K562 (cell line): ENCODE measurements around the gene CD72. TPM values are rescaled to one million over a fixed set of nuclear protein-coding genes. Genes with fewer than 3 reads are reported as not detected.

ENCODE experiments used
- ATAC-seq: fragments of 200-7000 bp; cut with Tn5 transposase; 3 replicates; pipeline ENCODE4 v1.9.1; 2020; ENCODE audit warnings: moderate library complexity
- BruUV-seq: library from RNA; stranded (reverse); fragments of 400-500 nt; replicated peaks from 2 replicates; lab custom pipeline; 2021; lab: Mats Ljungman, UMichigan
- CTCF ChIA-PET: fragments of 300-600 bp; formaldehyde crosslinking; extraction: SDS; loops from one replicate; lab custom pipeline; 2021; ENCODE audit warnings: low intra/inter-chr PET ratio; lab: Yijun Ruan, JAX
- POLR2A ChIA-PET: fragments of 300-600, 350-650 bp; sonication (Branson Sonifier 250); formaldehyde crosslinking; extraction: SDS; loops from one replicate; lab custom pipeline; 2021; ENCODE audit warnings: antibody characterized with exemption, inconsistent platforms; lab: Yijun Ruan, JAX
- DNase-seq, 4 experiments: peaks; one replicate each; pipeline versions ENCODE4 v3.0.0 to v3.0.0-alpha.2; 2011 to 2018; ENCODE audit warnings: low spot score in 3 of 4, mixed read lengths in 3 of 4; ENCODE audit errors: extremely low read depth in 1 of 4
- FAIRE-seq: peaks from 2 replicates; lab custom pipeline; 2011; peaks lifted over from hg19 to GRCh38; lab: Jason Lieb, UNC
- H2AFZ ChIP-seq: 2 replicates; pipeline ENCODE4 v1.6.0; 2011; ENCODE audit warnings: low read depth, low read length, control low read depth, inconsistent platforms
- H3K27ac ChIP-seq: fragments of 200-600 bp; 3 replicates; pipeline ENCODE4 v1.8.0; 2011; ENCODE audit warnings: low read depth, mild to moderate bottlenecking, control low read depth, inconsistent platforms, low read length, moderate library complexity, mixed read lengths; ENCODE audit errors: extremely low read depth
- H3K27me3 ChIP-seq, 2 experiments: fragments of 300-600 bp in 1 of 2; 2 replicates in 1 of 2; 3 replicates in 1 of 2; pipeline versions ENCODE4 v1.6.0 to v1.8.0; 2011; ENCODE audit warnings: inconsistent platforms in 2 of 2, low read length in 2 of 2, mild to moderate bottlenecking in 1 of 2, mixed read lengths in 1 of 2, moderate library complexity in 1 of 2; ENCODE audit not compliant: control insufficient read depth in 2 of 2, insufficient read depth in 2 of 2
- H3K36me3 ChIP-seq: fragments of 300-600 bp; 3 replicates; pipeline ENCODE4 v1.8.0; 2011; ENCODE audit warnings: mild to moderate bottlenecking, low read length, inconsistent platforms; ENCODE audit not compliant: control insufficient read depth, insufficient read depth
- H3K4me1 ChIP-seq, 2 experiments: fragments of 200-600 bp in 1 of 2; replicated peaks in 1 of 2; 2 replicates in 1 of 2; 3 replicates in 1 of 2; pipeline versions ENCODE4 v1.5.1 to v1.8.0; 2011; ENCODE audit warnings: inconsistent platforms in 2 of 2, low read length in 2 of 2, mild to moderate bottlenecking in 1 of 2, mixed read lengths in 1 of 2, moderate library complexity in 1 of 2; ENCODE audit not compliant: control insufficient read depth in 2 of 2, insufficient read depth in 2 of 2
- H3K4me2 ChIP-seq: 2 replicates; pipeline ENCODE4 v1.6.1; 2011; ENCODE audit warnings: low read length, control low read depth, inconsistent platforms, mixed read lengths; ENCODE audit not compliant: insufficient read depth
- H3K4me3 ChIP-seq: fragments of 200-600 bp; sonication (generic), shearing (Covaris generic); 2 replicates; pipeline ENCODE4 v1.5.1; 2016; ENCODE audit warnings: control low read depth, inconsistent platforms
- H3K79me2 ChIP-seq: fragments of 200-600 bp; 3 replicates; pipeline ENCODE4 v1.8.0; 2011; ENCODE audit warnings: low read length, inconsistent platforms; ENCODE audit not compliant: control insufficient read depth, insufficient read depth
- H3K9ac ChIP-seq, 2 experiments: 2 replicates each; pipeline versions ENCODE4 v1.6.0 to v1.6.1; 2011; ENCODE audit warnings: low read depth in 2 of 2, low read length in 2 of 2, control low read depth in 1 of 2, inconsistent platforms in 1 of 2, mild to moderate bottlenecking in 1 of 2, mixed read lengths in 1 of 2; ENCODE audit not compliant: insufficient read depth in 1 of 2
- H3K9me1 ChIP-seq: one replicate; pipeline ENCODE4 v1.6.0; 2011; ENCODE audit warnings: inconsistent platforms, mild to moderate bottlenecking, low read length, moderate library complexity; ENCODE audit not compliant: control insufficient read depth, insufficient read depth
- H3K9me3 ChIP-seq: replicated peaks from 2 replicates; pipeline ENCODE4 v1.5.1; 2011; ENCODE audit warnings: low read depth, low read length, inconsistent platforms; ENCODE audit not compliant: control insufficient read depth, insufficient read depth
- H4K20me1 ChIP-seq: replicated peaks from 2 replicates; pipeline ENCODE4 v1.6.1; 2011; ENCODE audit warnings: low read length, inconsistent platforms, mixed read lengths; ENCODE audit not compliant: control insufficient read depth, insufficient read depth
- C11orf30 ChIP-seq: fragments of 450-650 bp; IDR thresholded peaks from 2 replicates; pipeline ENCODE4 v1.6.1; 2016; ENCODE audit warnings: low read depth, mild to moderate bottlenecking
- ESRRA ChIP-seq: fragments of 450-650 bp; IDR thresholded peaks from 2 replicates; pipeline ENCODE4 v1.6.1; 2014; ENCODE audit warnings: low read depth, mild to moderate bottlenecking, moderate library complexity, borderline replicate concordance
- FOXO4 ChIP-seq: fragments of 450-650 bp; formaldehyde crosslinking; IDR thresholded peaks from 2 replicates; pipeline ENCODE4 v1.4.0; 2020; ENCODE audit warnings: mild to moderate bottlenecking, moderate library complexity
- HLTF ChIP-seq: fragments of 450-650 bp; IDR thresholded peaks from 2 replicates; pipeline ENCODE4 v1.6.1; 2016
- PBX2 ChIP-seq, 2 experiments: IDR thresholded peaks in 1 of 2; conservative IDR thresholded peaks in 1 of 2; 2 replicates each; pipeline ENCODE4 v1.6.1; 2016; ENCODE audit warnings: low read depth in 2 of 2, mild to moderate bottlenecking in 1 of 2, missing compliant biosample characterization in 1 of 2, missing genetic modification characterization in 1 of 2, moderate library complexity in 1 of 2
- TGIF2 ChIP-seq: sonication (generic); formaldehyde crosslinking; IDR thresholded peaks from 2 replicates; pipeline ENCODE4 v1.8.1; 2022; ENCODE audit warnings: mild to moderate bottlenecking, missing genetic modification reagents, moderate library complexity
- XRCC4 ChIP-seq: IDR thresholded peaks from one replicate; pipeline ENCODE4 v1.6.1; 2011; ENCODE audit not compliant: insufficient read depth, insufficient read length; ENCODE audit errors: extremely low read depth
- WGBS: fragments of 100-300 bp; shearing (Covaris generic); methylation state at CpG from one replicate; pipeline ENCODE4 v1.1.6; 2016; ENCODE audit warnings: low coverage, mixed read lengths; ENCODE audit not compliant: insufficient coverage; ENCODE audit errors: missing lambda C conversion rate; 5-methylcytosine and 5-hydroxymethylcytosine counted together
- in situ Hi-C: fragments of 300-500 bp; cut with MboI; formaldehyde crosslinking; loops from 4 replicates; pipeline ENCODE4 v1.15.0; 2018; ENCODE audit warnings: inconsistent platforms, mixed read lengths
- intact Hi-C: fragments of 100-400 bp; cut with micrococcal nuclease; formaldehyde crosslinking; loops from 2 replicates; pipeline ENCODE4 v1.14.2; 2022
- polyA plus RNA-seq, 8 experiments: library from polyadenylated mRNA; depleted of rRNA in 4 of 8; stranded (reverse) in 5 of 8; unstranded in 3 of 8; fragments of >200 nt; fragmentation: Nextera tagmentation in 2 of 8; fragmentation: Illumina TruSeq in 1 of 8; extraction: Ambion mirVana in 2 of 8; extraction: Trizol in 1 of 8; gene quantifications; 2 replicates each; pipeline versions ENCODE4 v1.2.1 to v1.2.3, GENCODE V29; 2011 to 2014; ENCODE audit warnings: inconsistent platforms in 1 of 8, missing spikeins in 1 of 8
- total RNA-seq, 7 experiments: library from RNA; depleted of rRNA in 6 of 7; stranded (reverse); fragments of >200 nt in 6 of 7; fragmentation: Illumina TruSeq in 2 of 7; extraction: Trizol in 2 of 7; gene quantifications; 2 replicates each; pipeline versions ENCODE4 v1.2.1 to v1.2.3, GENCODE V29; 2011 to 2021; ENCODE audit warnings: low replicate concordance in 1 of 7
- TF ChIP-seq, protein P1 (sequence below): fragments of 450-650 bp; IDR thresholded peaks from 2 replicates; pipeline ENCODE4 v1.6.1; 2016; ENCODE audit warnings: borderline replicate concordance

The CD72 gene
- total and polyA plus RNA-seq, 9 of the 15 experiments (the other 6 are each of a cell fraction or from before 2014, with no cell fraction given) = 0.11 to 0.78 (median 0.27) TPM; not detected in 1

- H4K20me1 ChIP-seq = no peaks in the 10 kb centered on the region
- BruUV-seq = no TSS peak
- ATAC-seq = no peak
- H3K36me3 ChIP-seq = peaks cover 7% of the 10 kb centered on the region; the same call in 1 of the 3 replicates
- H3K27ac ChIP-seq = no peak overlapping the region
- no peak overlapping the region for H3K4me3 ChIP-seq
- 81% methylated on average over 6 of the region's 6 CpGs for WGBS
- intact Hi-C loops (no loop called here), in situ Hi-C loops (loop anchor here (25.0 kb wide), 1 partner anchor 674 kb away; a partner anchor contains a TSS)
- CTCF ChIA-PET = no interaction called here
- POLR2A ChIA-PET = interaction anchor here (0.6 to 1.0 kb wide), 2 partner anchors 10 to 78 kb away, joined by 3 to 5 read pairs; no protein-coding TSS in a partner anchor
- H3K9ac ChIP-seq = no peak overlapping the region; a peak in 1 of 4 replicates
- no peaks in the 10 kb centered on the region for H3K9me1 ChIP-seq
- H3K9me3 ChIP-seq = no peaks in the 10 kb centered on the region
- H3K4me1 ChIP-seq = peaks cover 0 to 4% of the 10 kb centered on the region in 2 experiments; a peak in 2 of 5 replicates
- no peak overlapping the region for H2AFZ ChIP-seq
- H3K79me2 ChIP-seq = no peaks in the 10 kb centered on the region
- TF ChIP-seq, protein P1, sequence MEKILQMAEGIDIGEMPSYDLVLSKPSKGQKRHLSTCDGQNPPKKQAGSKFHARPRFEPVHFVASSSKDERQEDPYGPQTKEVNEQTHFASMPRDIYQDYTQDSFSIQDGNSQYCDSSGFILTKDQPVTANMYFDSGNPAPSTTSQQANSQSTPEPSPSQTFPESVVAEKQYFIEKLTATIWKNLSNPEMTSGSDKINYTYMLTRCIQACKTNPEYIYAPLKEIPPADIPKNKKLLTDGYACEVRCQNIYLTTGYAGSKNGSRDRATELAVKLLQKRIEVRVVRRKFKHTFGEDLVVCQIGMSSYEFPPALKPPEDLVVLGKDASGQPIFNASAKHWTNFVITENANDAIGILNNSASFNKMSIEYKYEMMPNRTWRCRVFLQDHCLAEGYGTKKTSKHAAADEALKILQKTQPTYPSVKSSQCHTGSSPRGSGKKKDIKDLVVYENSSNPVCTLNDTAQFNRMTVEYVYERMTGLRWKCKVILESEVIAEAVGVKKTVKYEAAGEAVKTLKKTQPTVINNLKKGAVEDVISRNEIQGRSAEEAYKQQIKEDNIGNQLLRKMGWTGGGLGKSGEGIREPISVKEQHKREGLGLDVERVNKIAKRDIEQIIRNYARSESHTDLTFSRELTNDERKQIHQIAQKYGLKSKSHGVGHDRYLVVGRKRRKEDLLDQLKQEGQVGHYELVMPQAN = no peak
- TF ChIP-seq XRCC4 = no peak
- TF ChIP-seq FOXO4 = no peak
- TF ChIP-seq C11orf30 = no peak
- TF ChIP-seq ESRRA = no peak
- no peak for TF ChIP-seq TGIF2 (CRISPR knock-in tag)
- no peak for TF ChIP-seq HLTF
- TF ChIP-seq PBX2 (CRISPR knock-in tag; IDR thresholded peaks at IDR 0.05; ENCODE audit: low read depth) = no peak
- TF ChIP-seq PBX2 (tag; conservative IDR thresholded peaks at IDR 0.05; ENCODE audit: low read depth) = no peak
- TF ChIP-seq, all 486 proteins: peak for 0
- Histone ChIP-seq H3K4me2 (no peak overlapping the region), H3K27me3 (no peaks in the 10 kb centered on the region)
- DNase-seq (no peak), FAIRE-seq (no peak)
Measured at GRCh38 chr9:35561468-35562261, 56.5 kb downstream of the CD72 start.
